Fibroblast of mammary gland (primary cell): Measurements from ENCODE around the gene ZNF410.

Experiments used
- DNase-seq: peaks from one replicate; pipeline ENCODE4 v3.0.0-alpha.2; 2010; ENCODE audit warnings: low read depth
- H3K4me3 ChIP-seq: 2 replicates; pipeline ENCODE4 v1.5.1; 2011; ENCODE audit warnings: low read depth, mild to moderate bottlenecking, low read length, moderate library complexity; ENCODE audit not compliant: control insufficient read depth
- CTCF ChIP-seq: conservative IDR thresholded peaks from 2 replicates; pipeline ENCODE4 v1.5.1; 2011; ENCODE audit warnings: low read depth, low read length, inconsistent platforms; ENCODE audit not compliant: control insufficient read depth, insufficient read depth

The ZNF410 gene

GRCh38 chr14:73936548-73936947 lies 49.9 kb downstream of the ZNF410 start:
- no peak for DNase-seq
- TF ChIP-seq CTCF: no peak
- H3K4me3 ChIP-seq: no peak overlapping the region

GRCh38 chr14:73937012-73937411 lies 50.4 kb downstream of the ZNF410 start:
- H3K4me3 ChIP-seq: no peak overlapping the region
- no peak for TF ChIP-seq CTCF
- no peak for DNase-seq

GRCh38 chr14:73942180-73942579 lies 55.5 kb downstream of the ZNF410 start:
- no peak overlapping the region for H3K4me3 ChIP-seq
- TF ChIP-seq CTCF: no peak
- no peak for DNase-seq

- no peak for TF ChIP-seq CTCF
- H3K4me3 ChIP-seq: no peak overlapping the region
- DNase-seq: peak; percentile 87
Measured at GRCh38 chr14:73943083-73943482, 56.4 kb downstream of the ZNF410 start.

- H3K4me3 ChIP-seq: no peak overlapping the region
- no peak for TF ChIP-seq CTCF
- DNase-seq: no peak
Measured at GRCh38 chr14:73944432-73945158, 57.9 kb downstream of the ZNF410 start.

GRCh38 chr14:73945159-73945670 lies 58.6 kb downstream of the ZNF410 start:
- no peak for DNase-seq
- TF ChIP-seq CTCF: no peak

More at GRCh38 chr14:73945159-73945670, 58.6 kb downstream of the ZNF410 start:
- no peak overlapping the region for H3K4me3 ChIP-seq
